K562 (cell line): Measurements from ENCODE around the gene POGLUT2. TPM values are rescaled to one million over a fixed set of nuclear protein-coding genes. Genes with fewer than 3 reads are reported as not detected.

ENCODE experiments used
- CBX1 ChIP-seq: sonication (generic); IDR thresholded peaks from 2 replicates; pipeline ENCODE4 v1.6.1; 2016; ENCODE audit warnings: antibody characterized with exemption, low read depth, mild to moderate bottlenecking
- DMBX1 ChIP-seq: fragments of 250-450 bp; sonication (Bioruptor Pico); IDR thresholded peaks from 2 replicates; pipeline ENCODE4 v1.8.0; 2022; ENCODE audit warnings: inconsistent platforms, mild to moderate bottlenecking, moderate library complexity, borderline replicate concordance
- E2F3 ChIP-seq: fragments of 250-450 bp; sonication (Bioruptor Pico); IDR thresholded peaks from 2 replicates; pipeline ENCODE4 v1.4.0; 2020; ENCODE audit warnings: mild to moderate bottlenecking
- ETV6 ChIP-seq, 3 experiments: fragments of 150-350 bp in 1 of 3; sonication (generic) in 1 of 3; formaldehyde crosslinking in 1 of 3; IDR thresholded peaks; 2 replicates each; pipeline versions ENCODE4 v1.6.1 to v1.8.0; 2014 to 2022; ENCODE audit warnings: borderline replicate concordance in 2 of 3, low read depth in 2 of 3, antibody characterized with exemption in 1 of 3, low read length in 1 of 3, mild to moderate bottlenecking in 1 of 3, missing genetic modification reagents in 1 of 3
- FIP1L1 ChIP-seq: fragments of 200-400 bp; formaldehyde crosslinking; IDR thresholded peaks from 2 replicates; pipeline ENCODE4 v1.6.1; 2018; ENCODE audit warnings: mild to moderate bottlenecking, low read depth, low read length; ENCODE audit not compliant: poor library complexity, severe bottlenecking
- FOXA3 ChIP-seq, 2 experiments: fragments of 450-650 bp in 1 of 2; sonication (generic) in 1 of 2; formaldehyde crosslinking; IDR thresholded peaks in 1 of 2; conservative IDR thresholded peaks in 1 of 2; 2 replicates each; pipeline versions ENCODE4 v1.4.0 to v1.8.0; 2020 to 2022; ENCODE audit warnings: mild to moderate bottlenecking in 2 of 2, missing genetic modification reagents in 1 of 2
- HDAC8 ChIP-seq: fragments of 450-650 bp; IDR thresholded peaks from 2 replicates; pipeline ENCODE4 v1.6.1; 2016; ENCODE audit warnings: mild to moderate bottlenecking, missing genetic modification characterization, moderate library complexity, missing compliant biosample characterization
- HNRNPH1 ChIP-seq: fragments of 200-400 bp; formaldehyde crosslinking; optimal IDR thresholded peaks from 2 replicates; pipeline ENCODE3; 2017; ENCODE audit warnings: low read depth, mild to moderate bottlenecking, low read length, moderate library complexity
- JUND ChIP-seq, 2 experiments: IDR thresholded peaks; 2 replicates in 1 of 2; 3 replicates in 1 of 2; pipeline ENCODE4 v1.6.1; 2011; ENCODE audit warnings: borderline replicate concordance in 2 of 2, low read depth in 2 of 2, low read length in 2 of 2, improper control_type of control experiment in 1 of 2, missing biosample characterization in 1 of 2, missing genetic modification characterization in 1 of 2, missing genetic modification reagents in 1 of 2
- KDM4B ChIP-seq, 2 experiments: fragments of 450-650 bp in 1 of 2; sonication (generic) in 1 of 2; IDR thresholded peaks; 2 replicates each; pipeline ENCODE4 v1.6.1; 2016 to 2017; ENCODE audit warnings: borderline replicate concordance in 2 of 2, antibody characterized with exemption in 1 of 2, low read depth in 1 of 2, mild to moderate bottlenecking in 1 of 2
- MLLT1 ChIP-seq, 2 experiments: fragments of 450-650 bp; IDR thresholded peaks; 2 replicates each; pipeline ENCODE4 v1.6.1; 2016
- NCOA1 ChIP-seq: fragments of 450-650 bp; IDR thresholded peaks from 2 replicates; pipeline ENCODE4 v1.6.1; 2016; ENCODE audit warnings: low read depth
- NR2F6 ChIP-seq: fragments of 450-650 bp; formaldehyde crosslinking; IDR thresholded peaks from 2 replicates; pipeline ENCODE4 v1.4.0; 2020; ENCODE audit warnings: mild to moderate bottlenecking
- SREBF2 ChIP-seq: sonication (generic); formaldehyde crosslinking; IDR thresholded peaks from 2 replicates; pipeline ENCODE4 v1.4.0; 2020; ENCODE audit warnings: mild to moderate bottlenecking, missing genetic modification reagents
- TAL1 ChIP-seq: fragments of 450-650 bp; IDR thresholded peaks from 2 replicates; pipeline ENCODE4 v1.6.1; 2016; ENCODE audit warnings: mild to moderate bottlenecking
- TEAD1 ChIP-seq, 2 experiments: fragments of 450-650 bp in 1 of 2; sonication (generic) in 1 of 2; formaldehyde crosslinking; IDR thresholded peaks; 2 replicates each; pipeline versions ENCODE4 v1.4.0 to v1.8.0; 2020 to 2022; ENCODE audit warnings: mild to moderate bottlenecking in 2 of 2, missing genetic modification reagents in 1 of 2
- YY1 ChIP-seq, 3 experiments: IDR thresholded peaks; 2 replicates each; pipeline ENCODE4 v1.6.1; 2011; ENCODE audit warnings: low read length in 2 of 3, mild to moderate bottlenecking in 2 of 3, moderate library complexity in 2 of 3, borderline replicate concordance in 1 of 3, control low read depth in 1 of 3, low read depth in 1 of 3; ENCODE audit not compliant: insufficient read depth in 3 of 3, insufficient replicate concordance in 2 of 3, control insufficient read depth in 1 of 3, insufficient read length in 1 of 3; ENCODE audit errors: extremely low read depth in 1 of 3
- ZFX ChIP-seq: sonication (generic); formaldehyde crosslinking; IDR thresholded peaks from 2 replicates; pipeline ENCODE4 v1.8.0; 2022; ENCODE audit warnings: mild to moderate bottlenecking, missing genetic modification reagents, moderate library complexity
- ZKSCAN1 ChIP-seq: fragments of 150-350 bp; IDR thresholded peaks from 2 replicates; pipeline ENCODE4 v1.6.1; 2016; ENCODE audit warnings: low read depth, low read length
- ZNF175 ChIP-seq: fragments of 200-800 bp; sonication (Bioruptor generic); IDR thresholded peaks from 2 replicates; pipeline ENCODE4 v1.6.1; 2016; ENCODE audit warnings: low read depth, mild to moderate bottlenecking, missing genetic modification characterization, missing compliant biosample characterization
- ZNF586 ChIP-seq: fragments of 450-650 bp; formaldehyde crosslinking; conservative IDR thresholded peaks from 2 replicates; pipeline ENCODE4 v1.4.0; 2020; ENCODE audit warnings: mild to moderate bottlenecking, moderate library complexity
- ZNF740 ChIP-seq, 3 experiments: fragments of 200-800 bp in 1 of 3; sonication (Bioruptor generic) in 1 of 3; sonication (generic) in 1 of 3; formaldehyde crosslinking in 1 of 3; IDR thresholded peaks; 2 replicates each; pipeline versions ENCODE4 v1.6.1 to v1.8.0; 2016 to 2022; ENCODE audit warnings: mild to moderate bottlenecking in 2 of 3, missing compliant biosample characterization in 2 of 3, missing genetic modification characterization in 2 of 3, missing genetic modification reagents in 1 of 3
- ZNF830 ChIP-seq: fragments of 250-450 bp; sonication (Bioruptor Pico); IDR thresholded peaks from 2 replicates; pipeline ENCODE4 v1.5.0; 2021; ENCODE audit warnings: mild to moderate bottlenecking
- polyA plus RNA-seq, 8 experiments: library from polyadenylated mRNA; depleted of rRNA in 4 of 8; stranded (reverse) in 5 of 8; unstranded in 3 of 8; fragments of >200 nt; fragmentation: Nextera tagmentation in 2 of 8; fragmentation: Illumina TruSeq in 1 of 8; extraction: Ambion mirVana in 2 of 8; extraction: Trizol in 1 of 8; gene quantifications; 2 replicates each; pipeline versions ENCODE4 v1.2.1 to v1.2.3, GENCODE V29; 2011 to 2014; ENCODE audit warnings: inconsistent platforms in 1 of 8, missing spikeins in 1 of 8
- total RNA-seq, 7 experiments: library from RNA; depleted of rRNA in 6 of 7; stranded (reverse); fragments of >200 nt in 6 of 7; fragmentation: Illumina TruSeq in 2 of 7; extraction: Trizol in 2 of 7; gene quantifications; 2 replicates each; pipeline versions ENCODE4 v1.2.1 to v1.2.3, GENCODE V29; 2011 to 2021; ENCODE audit warnings: low replicate concordance in 1 of 7

Gene POGLUT2
- total and polyA plus RNA-seq, 9 of the 15 experiments (the other 6 are each of a cell fraction or from before 2014, with no cell fraction given): 3.8 to 11.8 (median 10.8) TPM

- peak; percentile 82 for TF ChIP-seq ZFX (CRISPR knock-in tag)
- TF ChIP-seq JUND (IDR thresholded peaks at IDR 0.05; ENCODE audit: borderline replicate concordance, low read depth, low read length): no peak; the same call in 1 of the 2 replicates
- TF ChIP-seq JUND (tag; IDR thresholded peaks at IDR 0.05; ENCODE audit: borderline replicate concordance, low read depth, low read length): no peak; the same call in 2 of the 3 replicates
- no peak for TF ChIP-seq SREBF2
- TF ChIP-seq MLLT1 (IDR thresholded peaks at IDR 0.05): no peak
- no peak for TF ChIP-seq ZKSCAN1
- TF ChIP-seq NR2F6: no peak
- TF ChIP-seq ETV6 (IDR thresholded peaks at IDR 0.05; ENCODE audit: borderline replicate concordance in 1 of 2, low read depth in 2 of 2, low read length in 1 of 2): no peak
- TF ChIP-seq ETV6 (CRISPR knock-in tag; IDR thresholded peaks at IDR 0.05; ENCODE audit: borderline replicate concordance): no peak; the same call in 1 of the 2 replicates
- TF ChIP-seq KDM4B (IDR thresholded peaks at IDR 0.05; ENCODE audit: borderline replicate concordance in 2 of 2, low read depth in 1 of 2): no peak; a peak in 1 of 4 replicates
- peak; percentile 74; the same call in 1 of the 2 replicates for TF ChIP-seq E2F3 (CRISPR knock-in tag)
- TF ChIP-seq TEAD1 (CRISPR knock-in tag; IDR thresholded peaks at IDR 0.05): peak in 1 of 2 experiments; percentile 43; a peak in 1 of 4 replicates
- TF ChIP-seq FOXA3 (CRISPR knock-in tag; conservative IDR thresholded peaks at IDR 0.05 in 1 of 2, IDR thresholded peaks at IDR 0.05 in 1 of 2): 0 out of 4 replicates have a peak, but pooled peaks of 1 of the 2 experiments have one; percentile 10
- no peak for TF ChIP-seq NCOA1
- peak in 2 of 3 experiments; percentile 39 to 68 for TF ChIP-seq YY1 (IDR thresholded peaks at IDR 0.05; ENCODE audit: borderline replicate concordance in 1 of 3, control insufficient read depth in 1 of 3, extremely low read depth in 1 of 3, insufficient read depth in 3 of 3, insufficient read length in 1 of 3, insufficient replicate concordance in 2 of 3, low read depth in 1 of 3, low read length in 2 of 3)
- TF ChIP-seq ZNF830 (CRISPR knock-in tag): no peak
- TF ChIP-seq HDAC8 (tag): peak; percentile 42; the same call in 1 of the 2 replicates
- TF ChIP-seq HNRNPH1: no peak
- TF ChIP-seq FIP1L1: peak; percentile 65
- no peak for TF ChIP-seq CBX1
- TF ChIP-seq ZNF175 (CRISPR knock-in tag): peak; percentile 62; the same call in 1 of the 2 replicates
- TF ChIP-seq ZNF586 (CRISPR knock-in tag): no peak
- no peak for TF ChIP-seq ZNF740 (CRISPR knock-in tag; IDR thresholded peaks at IDR 0.05)
- no peak for TF ChIP-seq ZNF740 (tag; IDR thresholded peaks at IDR 0.05)
- TF ChIP-seq DMBX1: 0 out of 2 replicates have a peak, but pooled peaks have one; percentile 17
- no peak for TF ChIP-seq TAL1
Measured at GRCh38 chr13:102773441-102774213, 25.1 kb downstream of the POGLUT2 start, which contains the start of gene TEX30 (continued).
